Anterior cingulate cortex (tissue), 58 donors: Measurements from ENCODE around the gene OR13C4.
"Not testable (repeated sequence)": the region's sequence is repeated elsewhere in the genome, so short reads cannot be mapped to it uniquely, and the experiment has no call there.

ENCODE experiments used
- DNase-seq, 58 donors: peaks; one replicate each; lab custom pipeline; 2025; lab: John Stamatoyannopoulos, UW

The OR13C4 gene

DNA sequence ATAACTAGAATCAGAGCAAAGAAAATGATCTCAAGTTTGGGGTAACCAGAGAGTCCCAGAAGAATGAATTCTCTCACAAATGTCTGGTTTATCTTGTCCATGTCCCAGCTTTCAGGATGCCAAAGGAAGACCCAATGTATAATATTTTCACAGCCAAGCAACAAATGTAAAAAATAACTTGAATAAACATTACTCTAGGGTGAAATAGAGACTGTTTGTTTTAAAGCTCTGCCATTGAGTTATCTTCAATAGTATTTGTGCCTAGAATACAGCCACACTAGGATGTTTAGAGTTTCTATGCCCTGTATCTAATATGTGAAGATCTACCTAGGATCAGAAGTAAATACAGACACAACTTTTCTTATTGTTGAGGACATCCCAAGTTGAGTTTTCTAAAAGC lies at the start of gene OR13C4:
Gene OR13C4 (minus strand): TSS at position 101 of the 400 bp plus-strand sequence. CDS start 0 bp downstream, at position 101.
- DNase-seq: no peak

DNA sequence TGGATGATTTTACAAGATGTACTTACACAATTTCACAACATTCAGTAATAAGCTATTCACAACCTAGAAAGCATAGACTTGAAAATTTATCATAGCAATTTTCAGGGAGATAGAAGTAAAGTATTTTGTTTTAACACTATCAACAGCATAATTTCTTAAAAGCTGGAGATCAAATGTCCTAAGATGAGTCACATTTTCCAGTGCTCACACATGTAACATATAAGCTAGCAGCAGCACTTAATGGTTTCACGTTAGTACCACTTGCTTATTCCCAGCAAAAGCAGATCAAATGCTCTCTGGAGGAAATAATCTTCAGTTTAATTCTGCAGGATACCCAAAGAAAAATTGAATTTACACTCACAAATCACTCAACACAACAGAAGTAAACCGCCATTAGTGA lies 48.4 kb upstream of the OR13C4 start:
- DNase-seq: no peak

GRCh38 chr9:104572612-104573011 lies 45.6 kb upstream of the OR13C4 start:
- no peak for DNase-seq

DNA sequence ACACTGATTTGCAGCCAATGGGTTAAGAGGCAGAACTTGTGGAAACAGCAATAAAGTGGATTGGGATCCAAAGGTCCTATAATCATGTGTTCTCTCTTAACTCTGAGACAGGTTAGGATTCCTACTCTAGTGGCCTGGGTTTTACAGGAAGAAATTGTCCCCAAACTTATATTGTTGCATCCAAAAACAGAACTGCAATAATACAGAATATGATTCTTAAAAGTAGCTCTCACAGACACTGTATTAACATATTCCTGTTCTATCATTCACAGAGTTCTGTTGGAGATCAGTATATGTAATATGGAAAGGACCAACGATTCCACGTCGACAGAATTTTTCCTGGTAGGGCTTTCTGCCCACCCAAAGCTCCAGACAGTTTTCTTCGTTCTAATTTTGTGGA lies 41.9 kb upstream of the OR13C4 start, which contains the start of gene OR13C8:
Gene OR13C8 (plus strand): TSS at position 301 of the 400 bp plus-strand sequence. CDS start 0 bp downstream, at position 301.
- DNase-seq: no peak

- no peak for DNase-seq
Observed at GRCh38 chr9:104564358-104564757, 37.3 kb upstream of the OR13C4 start.

GRCh38 chr9:104556830-104557634 lies 30.0 kb upstream of the OR13C4 start:
- DNase-seq: no peak

GRCh38 chr9:104555521-104555920 lies 28.5 kb upstream of the OR13C4 start:
- DNase-seq: no peak

- no peak for DNase-seq
Observed at GRCh38 chr9:104553261-104553660, 26.3 kb upstream of the OR13C4 start.

GRCh38 chr9:104544644-104545043 lies 17.6 kb upstream of the OR13C4 start:
- DNase-seq: no peak

GRCh38 chr9:104539275-104539674 lies 12.3 kb upstream of the OR13C4 start:
- DNase-seq: no peak

DNA sequence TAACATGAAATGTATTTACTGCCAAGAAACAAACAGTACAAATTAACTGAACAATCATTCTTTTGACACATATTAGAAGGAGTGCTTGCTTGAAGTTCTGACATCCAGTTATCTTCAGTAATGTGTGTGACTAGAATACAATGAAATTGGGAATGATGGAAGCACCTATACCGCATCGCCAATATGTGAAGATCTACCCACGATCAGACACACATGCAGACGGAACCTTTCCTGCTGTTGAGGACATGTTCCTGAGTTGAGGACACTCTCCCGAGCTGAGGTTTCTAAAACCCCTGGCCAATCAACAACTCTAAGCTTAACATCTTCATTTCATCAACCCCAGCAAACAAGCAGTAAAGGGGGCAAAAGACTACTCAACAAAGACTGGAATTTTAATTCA lies 9.7 kb upstream of the OR13C4 start, which contains the start of gene OR13C3:
Gene OR13C3 (minus strand): TSS at position 101 of the 400 bp plus-strand sequence. CDS start 133 bp downstream, outside the sequence.
- DNase-seq: no peak

- DNase-seq: not testable (repeated sequence)
Observed at GRCh38 chr9:104520241-104520640, 6.8 kb downstream of the OR13C4 start.

DNA sequence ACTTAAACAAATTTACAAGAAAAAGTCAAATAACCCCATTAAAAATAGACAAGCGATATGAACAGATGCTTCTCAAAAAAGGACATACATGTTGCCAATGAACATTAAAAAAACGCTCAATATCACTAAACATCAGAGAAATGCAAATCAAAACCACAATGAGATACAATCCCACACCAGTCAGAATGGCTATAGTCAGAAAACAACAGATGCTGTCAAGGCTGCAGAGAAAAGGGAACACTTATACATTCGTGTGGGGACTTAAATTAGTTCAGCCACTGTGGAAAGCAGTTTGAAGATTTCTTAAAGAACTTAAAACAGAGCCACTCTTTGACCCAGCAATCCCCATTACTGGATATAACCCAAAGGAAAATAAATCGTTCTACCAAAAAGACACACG lies 12.1 kb downstream of the OR13C4 start:
- DNase-seq: no peak

DNA sequence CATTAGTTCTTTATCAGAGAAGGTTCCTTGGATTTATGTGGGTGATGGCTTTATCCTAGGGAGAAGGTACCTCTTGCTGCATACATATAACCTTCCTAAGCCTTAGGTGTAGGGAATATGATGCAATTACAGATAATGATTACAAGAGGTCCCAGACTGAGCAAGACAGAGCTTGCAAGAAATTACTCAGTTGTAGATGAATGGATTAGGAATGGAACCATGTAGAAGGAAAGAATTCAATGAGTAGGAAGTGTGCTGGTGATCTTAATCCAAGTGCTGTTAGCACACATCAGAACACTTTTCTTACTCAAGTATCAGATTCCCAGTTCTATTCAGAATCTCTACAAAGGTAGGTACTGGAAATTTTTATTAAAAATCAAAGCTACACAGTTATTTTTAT lies 20.4 kb downstream of the OR13C4 start:
- DNase-seq: no peak

- DNase-seq: no peak
Observed at GRCh38 chr9:104503963-104504362, 23.0 kb downstream of the OR13C4 start, which contains the start of gene OR13F1. Gene OR13F1, plus strand, starts transcription at chr9:104504263. Its CDS starts 0 bp downstream, at chr9:104504263.

GRCh38 chr9:104503440-104503839 lies 23.6 kb downstream of the OR13C4 start:
- DNase-seq: no peak

- DNase-seq: no peak
Observed at GRCh38 chr9:104494808-104495207, 32.2 kb downstream of the OR13C4 start.

DNA sequence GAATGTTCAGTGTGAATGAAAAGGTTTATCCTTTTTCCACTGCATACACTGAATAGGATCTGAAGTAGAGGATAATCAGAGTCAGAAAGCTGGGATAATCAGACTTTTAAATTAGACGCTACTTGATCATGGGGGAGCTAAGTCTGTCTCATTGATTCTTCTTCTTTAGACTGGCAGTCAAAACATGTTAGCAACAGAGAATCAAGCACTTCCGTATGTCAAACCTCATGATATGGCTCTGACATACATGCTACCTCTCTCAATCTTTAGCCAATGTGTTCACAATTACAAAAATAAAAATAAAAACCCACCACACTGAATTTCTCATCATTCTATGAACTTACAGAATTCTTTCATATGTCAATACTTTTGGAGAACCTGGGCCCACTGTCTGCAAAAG lies 42.0 kb downstream of the OR13C4 start:
- no peak for DNase-seq

DNA sequence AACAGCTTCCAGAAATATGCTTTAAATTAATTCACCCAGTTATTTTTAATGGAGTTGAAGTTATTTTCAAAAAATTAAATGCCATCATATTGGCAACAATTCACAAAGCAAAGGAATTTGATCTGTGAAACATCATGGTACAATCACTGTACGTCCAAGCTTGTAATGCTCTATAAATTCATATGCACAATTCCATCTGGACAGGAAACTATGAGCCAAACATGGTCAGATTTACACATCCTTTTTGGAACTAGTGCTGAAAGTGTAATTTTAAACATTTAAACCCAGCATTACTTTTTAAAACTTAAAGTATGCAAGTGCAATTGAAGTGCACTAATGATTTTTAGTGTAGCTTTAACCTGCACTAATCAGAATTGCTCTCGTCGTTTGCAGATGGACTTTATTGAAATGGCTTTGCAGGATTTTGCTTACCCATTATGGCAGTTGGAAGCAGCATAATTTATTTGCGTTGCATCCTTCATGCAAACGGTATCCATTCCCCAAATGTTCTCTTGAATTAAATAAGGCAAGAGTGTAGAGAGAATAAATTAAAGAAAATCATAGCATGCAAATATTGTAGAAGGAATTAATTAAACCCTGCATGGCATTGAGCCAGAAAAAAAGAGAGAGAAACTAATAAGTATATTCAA lies 44.0 kb downstream of the OR13C4 start:
- DNase-seq: no peak
